Measurements from ENCODE around the gene RLF. TPM values are rescaled to one million over a fixed set of nuclear protein-coding genes. Genes with fewer than 3 reads are reported as not detected.

Gene RLF
- total RNA-seq, 5 donors from 2014 or later (not counting 1 experiment from before 2014, with no cell fraction given), result 17.5 to 25.1 (median 18.4) TPM

DNA sequence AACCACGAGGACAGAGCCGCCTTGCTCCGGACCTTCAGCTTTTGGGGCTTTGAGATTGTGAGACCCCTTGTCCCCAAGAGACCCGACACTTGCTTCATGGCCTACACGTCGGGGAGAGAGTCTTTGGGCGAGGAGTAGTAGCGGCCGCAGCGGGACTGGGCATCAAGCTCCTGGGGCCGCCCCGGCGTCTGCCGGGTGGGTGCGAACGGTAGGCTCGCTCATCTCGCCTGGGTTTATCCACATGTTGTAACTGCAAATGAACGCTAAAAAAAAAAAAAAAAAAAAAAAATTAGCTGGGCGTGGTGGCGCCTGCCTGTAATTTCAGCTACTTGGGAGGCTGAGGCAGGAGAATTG, 27.9 kb upstream of the RLF start:
- CTCF ChIA-PET, result interaction anchor here in 1 of 2 donors (0.6 kb wide), 1 partner anchor 19 kb away, joined by 3 read pairs; no protein-coding TSS in a partner anchor
- ATAC-seq (replicated peaks in 1 of 4) (no peak), DNase-seq (no peak)
- Mint-ChIP-seq H3K36me3 (no peaks in the 10 kb centered on the region), H3K4me3 (no peak overlapping the region), H3K9me3 (no peaks in the 10 kb centered on the region), H3K27me3 (peaks cover 15% of the 10 kb centered on the region in 2 donors), H3K27ac (no peak overlapping the region), H3K4me1 (no peaks in the 10 kb centered on the region)
- Histone ChIP-seq H3K4me3 (ENCODE audit: control insufficient read depth in 1 of 2, extremely low read depth in 1 of 2, low read length in 1 of 2) (no peak overlapping the region), H3K27ac (ENCODE audit: low read length) (no peak overlapping the region), H3K4me1 (ENCODE audit: control insufficient read depth in 1 of 2, extremely low read depth in 1 of 2, insufficient read depth in 2 of 2, low read length in 2 of 2) (no peaks in the 10 kb centered on the region), H3K9me3 (no peaks in the 10 kb centered on the region), H3K36me3 (ENCODE audit: control insufficient read depth in 2 of 2, extremely low read depth in 1 of 2, insufficient read depth in 1 of 2, low read length in 1 of 2) (no peaks in the 10 kb centered on the region), H3K27me3 (replicated peaks in 1 of 2; ENCODE audit: control insufficient read depth in 2 of 2, extremely low read depth in 1 of 2, insufficient read depth in 2 of 2, low read length in 1 of 2) (peaks cover 0 to 25% of the 10 kb centered on the region in 2 experiments)
- 92% methylated on average over 12 of the region's 21 CpGs for WGBS (ENCODE audit: insufficient coverage)
- POLR2A ChIA-PET, result no interaction called here

DNA sequence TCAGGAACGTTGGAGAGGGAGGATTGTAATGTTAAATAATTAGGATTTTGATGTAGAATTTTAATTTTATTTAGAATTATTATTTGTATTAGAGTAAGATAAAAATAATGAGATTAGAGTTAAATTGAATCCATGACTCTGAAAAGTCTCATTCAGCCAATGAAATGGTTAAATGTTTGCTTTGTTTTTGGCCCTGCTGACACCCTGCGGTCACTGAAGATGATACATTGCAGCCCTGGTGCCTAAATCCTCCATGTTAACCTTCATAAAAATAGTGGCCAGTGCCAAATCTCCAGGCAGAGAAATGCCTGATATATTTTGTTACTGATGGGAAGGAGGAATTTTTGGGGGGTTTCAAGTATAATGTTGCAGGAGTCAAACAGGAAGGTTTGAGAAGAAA, 27.3 kb upstream of the RLF start:
- no CpG with 5 or more reads among the region's 2 CpGs for WGBS (ENCODE audit: insufficient coverage)
- POLR2A ChIA-PET, result no interaction called here
- no peak overlapping the region for H3K27ac Mint-ChIP-seq

DNA sequence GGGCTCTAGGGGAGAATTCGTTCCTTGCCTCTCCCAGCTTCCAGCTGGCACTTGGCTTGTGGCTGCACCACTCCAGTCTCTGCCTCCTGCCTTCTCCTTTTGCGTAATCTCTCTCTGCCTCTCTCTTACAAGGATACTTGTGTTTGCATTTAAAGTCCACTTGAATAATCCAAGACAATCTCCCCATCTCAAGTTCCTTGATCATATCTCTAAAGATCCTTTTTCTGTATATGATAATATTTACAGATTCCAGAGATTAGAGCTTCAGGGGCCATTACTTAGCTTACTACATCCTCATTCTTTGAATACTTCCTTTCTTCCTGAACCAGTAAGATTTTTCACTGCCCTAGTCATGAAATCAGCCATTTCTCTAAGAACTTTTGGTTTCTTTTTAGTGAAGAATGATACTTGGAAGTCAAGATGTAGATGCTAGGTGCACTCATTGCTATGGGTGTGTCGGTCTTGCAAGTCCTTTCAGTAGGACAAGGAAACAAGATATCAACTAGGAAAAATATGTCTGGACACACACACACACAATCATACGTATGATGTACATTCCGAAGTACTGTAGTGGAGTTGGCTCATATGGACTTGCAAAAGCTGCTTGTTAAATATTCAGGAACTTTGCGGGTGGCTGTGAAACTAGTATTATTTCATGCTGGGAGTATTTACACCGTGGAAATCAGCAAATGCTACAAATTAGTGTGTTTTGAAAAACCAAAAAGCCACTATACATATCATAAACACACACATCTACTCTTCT, 20.8 kb upstream of the RLF start:
- ChIA-PET POLR2A (interaction anchor here in 1 of 2 donors (0.6 kb wide), 1 partner anchor 151 kb away, joined by 8 read pairs; no protein-coding TSS in a partner anchor), CTCF (no interaction called here)
- no peaks in the 10 kb centered on the region for H3K36me3 Mint-ChIP-seq
- Histone ChIP-seq H3K36me3 (ENCODE audit: control insufficient read depth in 2 of 2, extremely low read depth in 1 of 2, insufficient read depth in 1 of 2, low read length in 1 of 2) (no peaks in the 10 kb centered on the region), H3K9me3 (no peaks in the 10 kb centered on the region), H3K4me1 (ENCODE audit: control insufficient read depth in 1 of 2, extremely low read depth in 1 of 2, insufficient read depth in 2 of 2, low read length in 2 of 2) (peaks cover 0 to 4% of the 10 kb centered on the region in 2 experiments), H3K27me3 (replicated peaks in 1 of 2; ENCODE audit: control insufficient read depth in 2 of 2, extremely low read depth in 1 of 2, insufficient read depth in 2 of 2, low read length in 1 of 2) (peaks cover 3 to 7% of the 10 kb centered on the region in 2 experiments), H3K27ac (ENCODE audit: low read length) (no peak overlapping the region), H3K4me3 (ENCODE audit: control insufficient read depth in 1 of 2, extremely low read depth in 1 of 2, low read length in 1 of 2) (no peak overlapping the region)
- no peak overlapping the region for H3K4me3 Mint-ChIP-seq
- 83% methylated on average over 1 of the region's 7 CpGs for WGBS (ENCODE audit: insufficient coverage)
- ATAC-seq (replicated peaks in 1 of 4) (no peak), DNase-seq (no peak)
- H3K27me3 Mint-ChIP-seq, result peaks cover 14 to 16% of the 10 kb centered on the region in 2 donors
- H3K4me1 Mint-ChIP-seq, result peaks cover 6 to 8% (median 7%) of the 10 kb centered on the region in 3 donors
- H3K27ac Mint-ChIP-seq, result no peak overlapping the region
- no peaks in the 10 kb centered on the region for H3K9me3 Mint-ChIP-seq

More for the DNA sequence above, 27.3 kb upstream of the RLF start:
- H3K4me1 Mint-ChIP-seq, result no peaks in the 10 kb centered on the region
- H3K27ac ChIP-seq (ENCODE audit: low read length), result no peak overlapping the region
- H3K27me3 ChIP-seq (replicated peaks in 1 of 2; ENCODE audit: control insufficient read depth in 2 of 2, extremely low read depth in 1 of 2, insufficient read depth in 2 of 2, low read length in 1 of 2), result peaks cover 0 to 25% of the 10 kb centered on the region in 2 experiments
- peaks cover 12 to 15% of the 10 kb centered on the region in 2 donors for H3K27me3 Mint-ChIP-seq
- CTCF ChIA-PET, result no interaction called here
- no peaks in the 10 kb centered on the region for H3K36me3 Mint-ChIP-seq
- no peak for DNase-seq
- no peaks in the 10 kb centered on the region for H3K9me3 Mint-ChIP-seq
- no peak overlapping the region for H3K4me3 ChIP-seq (ENCODE audit: control insufficient read depth in 1 of 2, extremely low read depth in 1 of 2, low read length in 1 of 2)
- H3K36me3 ChIP-seq (ENCODE audit: control insufficient read depth in 2 of 2, extremely low read depth in 1 of 2, insufficient read depth in 1 of 2, low read length in 1 of 2), result no peaks in the 10 kb centered on the region
- no peak for ATAC-seq (replicated peaks in 1 of 4)
- no peak overlapping the region for H3K4me3 Mint-ChIP-seq
- H3K9me3 ChIP-seq, result no peaks in the 10 kb centered on the region
- no peaks in the 10 kb centered on the region for H3K4me1 ChIP-seq (ENCODE audit: control insufficient read depth in 1 of 2, extremely low read depth in 1 of 2, insufficient read depth in 2 of 2, low read length in 2 of 2)

DNA sequence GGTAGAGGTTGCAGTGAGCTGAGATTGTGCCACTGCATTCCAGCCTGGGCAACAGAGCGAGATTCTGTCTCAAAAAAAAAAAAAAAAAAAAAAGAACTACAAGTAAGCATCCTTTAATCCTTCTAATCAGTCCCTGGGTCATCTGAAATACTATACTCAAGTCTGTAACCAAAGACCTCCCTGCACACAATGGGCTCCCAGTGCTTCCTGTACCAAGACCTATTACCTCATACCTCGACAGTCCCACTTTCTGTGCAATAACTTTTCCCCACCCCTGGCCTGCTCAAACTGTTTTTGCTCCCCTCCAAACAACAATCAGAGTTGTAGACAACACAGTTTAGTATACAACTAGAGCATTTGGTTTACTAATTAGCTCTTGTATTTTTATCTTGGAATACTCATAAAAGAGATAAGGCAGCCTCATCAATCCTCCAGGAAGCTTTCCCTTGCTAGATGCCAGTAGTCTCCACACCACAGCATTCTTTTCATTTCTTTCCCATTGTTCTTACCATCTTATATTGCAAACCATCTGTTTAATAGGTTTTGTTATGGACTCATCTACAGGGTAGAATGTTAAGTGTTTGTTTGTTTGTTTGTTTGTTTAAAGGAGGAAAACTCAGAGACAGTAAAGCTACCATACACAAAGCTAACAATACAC, 19.2 kb upstream of the RLF start:
- no CpG with 5 or more reads among the region's 2 CpGs for WGBS (ENCODE audit: insufficient coverage)

DNA sequence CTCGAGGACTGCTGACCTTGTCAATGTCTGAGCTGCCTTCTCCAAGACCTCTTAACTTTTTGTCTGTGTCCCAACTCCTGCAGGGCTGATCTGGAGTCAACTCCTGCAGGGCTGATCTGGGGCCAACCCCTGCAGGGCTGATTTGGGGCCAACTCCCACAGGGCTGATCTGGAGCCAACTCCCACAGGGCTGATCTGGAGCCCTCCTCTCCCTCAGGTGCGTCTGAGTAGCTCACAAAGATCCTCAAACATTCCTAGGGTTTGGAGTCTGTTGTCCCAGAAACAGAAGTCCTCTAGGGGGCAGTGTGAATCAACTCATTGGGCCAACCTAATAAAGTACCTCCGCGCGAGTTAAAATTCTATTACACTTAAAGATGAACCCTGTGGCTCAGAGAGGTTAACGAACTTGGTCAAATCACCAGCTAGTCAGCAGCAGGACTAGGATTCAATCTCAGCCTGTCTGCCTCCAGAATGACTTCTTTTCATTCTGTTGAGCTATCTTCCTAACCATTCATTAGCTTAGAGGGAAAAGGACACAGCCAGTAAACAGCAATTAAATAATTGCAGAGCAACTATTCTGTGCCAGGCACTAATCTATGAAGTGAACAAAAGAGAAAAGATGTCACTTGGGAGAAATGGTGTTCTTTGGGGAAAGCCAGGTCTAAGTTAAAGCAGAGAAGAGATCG, 17.2 kb upstream of the RLF start:
- Histone ChIP-seq H3K27me3 (replicated peaks in 1 of 2; ENCODE audit: control insufficient read depth in 2 of 2, extremely low read depth in 1 of 2, insufficient read depth in 2 of 2, low read length in 1 of 2) (peaks cover 3% of the 10 kb centered on the region in 2 experiments), H3K4me3 (ENCODE audit: control insufficient read depth in 1 of 2, extremely low read depth in 1 of 2, low read length in 1 of 2) (no peak overlapping the region), H3K4me1 (ENCODE audit: control insufficient read depth in 1 of 2, extremely low read depth in 1 of 2, insufficient read depth in 2 of 2, low read length in 2 of 2) (peaks cover 0 to 4% of the 10 kb centered on the region in 2 experiments), H3K9me3 (no peaks in the 10 kb centered on the region), H3K36me3 (ENCODE audit: control insufficient read depth in 2 of 2, extremely low read depth in 1 of 2, insufficient read depth in 1 of 2, low read length in 1 of 2) (no peaks in the 10 kb centered on the region), H3K27ac (ENCODE audit: low read length) (no peak overlapping the region)
- peak in 34 of 35 experiments; percentile 5 to 83 (median 34) for DNase-seq
- POLR2A ChIA-PET, result interaction anchor here in 1 of 2 donors (0.5 kb wide), 1 partner anchor 51 kb away, joined by 9 read pairs; no protein-coding TSS in a partner anchor
- H3K9me3 Mint-ChIP-seq, result no peaks in the 10 kb centered on the region
- peak; percentile 69 to 90 (median 78) for ATAC-seq (replicated peaks in 1 of 4)
- H3K4me3 Mint-ChIP-seq, result no peak overlapping the region
- CTCF ChIA-PET, result interaction anchor here (0.5 to 2.1 kb wide), 31 partner anchors 9 to 707 kb away, joined by 3 to 30 read pairs (median 4); partner anchors contain the start of genes RLF (in 2 of the 2) and SMAP2 (in 1 of the 2)
- H3K27me3 Mint-ChIP-seq, result peaks cover 25 to 33% of the 10 kb centered on the region in 2 donors
- H3K27ac Mint-ChIP-seq, result no peak overlapping the region
- no peaks in the 10 kb centered on the region for H3K36me3 Mint-ChIP-seq
- whole genome bisulfite sequencing (ENCODE audit: insufficient coverage), result 11% methylated on average over 2 of the region's 7 CpGs
- H3K4me1 Mint-ChIP-seq, result peaks cover 6 to 8% (median 7%) of the 10 kb centered on the region in 3 donors

More for the DNA sequence above, 19.2 kb upstream of the RLF start:
- Mint-ChIP-seq H3K4me1 (peaks cover 6 to 8% (median 7%) of the 10 kb centered on the region in 3 donors), H3K4me3 (no peak overlapping the region), H3K27ac (no peak overlapping the region), H3K9me3 (no peaks in the 10 kb centered on the region), H3K36me3 (no peaks in the 10 kb centered on the region), H3K27me3 (peaks cover 16 to 17% of the 10 kb centered on the region in 2 donors)
- no peak for ATAC-seq (replicated peaks in 1 of 4)
- no peaks in the 10 kb centered on the region for H3K9me3 ChIP-seq
- no peak overlapping the region for H3K4me3 ChIP-seq (ENCODE audit: control insufficient read depth in 1 of 2, extremely low read depth in 1 of 2, low read length in 1 of 2)
- H3K27ac ChIP-seq (ENCODE audit: low read length), result no peak overlapping the region
- H3K27me3 ChIP-seq (replicated peaks in 1 of 2; ENCODE audit: control insufficient read depth in 2 of 2, extremely low read depth in 1 of 2, insufficient read depth in 2 of 2, low read length in 1 of 2), result peaks cover 3 to 7% of the 10 kb centered on the region in 2 experiments
- peaks cover 0 to 4% of the 10 kb centered on the region in 2 experiments for H3K4me1 ChIP-seq (ENCODE audit: control insufficient read depth in 1 of 2, extremely low read depth in 1 of 2, insufficient read depth in 2 of 2, low read length in 2 of 2)
- no peak for DNase-seq
- no peaks in the 10 kb centered on the region for H3K36me3 ChIP-seq (ENCODE audit: control insufficient read depth in 2 of 2, extremely low read depth in 1 of 2, insufficient read depth in 1 of 2, low read length in 1 of 2)
- ChIA-PET POLR2A (no interaction called here), CTCF (interaction anchor here (0.6 to 1.3 kb wide), 6 partner anchors 11 to 298 kb away, joined by 3 to 12 read pairs (median 4); no protein-coding TSS in a partner anchor)
